Thyroid gland (tissue), 4 donors: Measurements from ENCODE around the gene ARMH3. TPM values are rescaled to one million over a fixed set of nuclear protein-coding genes. Genes with fewer than 3 reads are reported as not detected.

Source experiments
- DNase-seq, 2 donors: peaks; one replicate each; pipeline ENCODE4 v3.0.0-alpha.2; 2019
- H3K27ac ChIP-seq, 3 donors: fragments of 200-600 bp; sonication (generic); 1 replicate in 2 of 3; 2 replicates in 1 of 3; pipeline ENCODE4 v1.5.1; 2016 to 2019; ENCODE audit warnings: mild to moderate bottlenecking in 1 of 3, moderate library complexity in 1 of 3
- H3K27me3 ChIP-seq: fragments of 200-600 bp; sonication (generic); one replicate; pipeline ENCODE4 v1.5.1; 2019
- H3K36me3 ChIP-seq, 2 donors: fragments of 200-600 bp; sonication (generic); one replicate each; pipeline ENCODE4 v1.5.1; 2016 to 2019
- H3K4me1 ChIP-seq, 2 donors: fragments of 200-600 bp; sonication (generic); one replicate each; pipeline ENCODE4 v1.5.1; 2017 to 2019
- H3K4me3 ChIP-seq, 3 donors: fragments of 200-600 bp; sonication (generic); replicated peaks in 1 of 3; 1 replicate in 2 of 3; 2 replicates in 1 of 3; pipeline ENCODE4 v1.5.1; 2016; ENCODE audit warnings: mild to moderate bottlenecking in 1 of 3
- H3K9me3 ChIP-seq: fragments of 200-600 bp; sonication (generic); one replicate; pipeline ENCODE4 v1.5.1; 2017
- CTCF ChIP-seq, 6 experiments: fragments of 200-600 bp in 3 of 6; fragments of 450-650 bp in 3 of 6; sonication (generic) in 3 of 6; IDR thresholded peaks; one replicate each; pipeline ENCODE4 v1.5.1; 2016 to 2019; ENCODE audit warnings: antibody characterized with exemption in 6 of 6, mild to moderate bottlenecking in 2 of 6, inconsistent platforms in 1 of 6, moderate library complexity in 1 of 6
- POLR2A ChIP-seq, 2 donors: fragments of 450-650 bp; IDR thresholded peaks; one replicate each; pipeline ENCODE4 v1.6.1; 2017; ENCODE audit warnings: antibody characterized with exemption in 2 of 2, mild to moderate bottlenecking in 2 of 2, moderate library complexity in 1 of 2
- WGBS, 2 donors: methylation state at CpG; one replicate each; pipeline ENCODE4 v1.1.5; 2017; 5-methylcytosine and 5-hydroxymethylcytosine counted together
- intact Hi-C: fragments of 100-400 bp; cut with DNase I; formaldehyde crosslinking; loops from one replicate; pipeline ENCODE4 v1.15.1; 2023
- total RNA-seq, 4 donors: library from RNA; depleted of rRNA; stranded (reverse); fragments of >200 nt; gene quantifications; one replicate each; pipeline ENCODE4 v1.2.3, GENCODE V29; 2016

The ARMH3 gene
- total RNA-seq, 4 donors from 2014 or later, result 14.2 to 21.2 (median 18.3) TPM

- Histone ChIP-seq H3K27me3 (no peaks in the 10 kb centered on the region), H3K4me1 (no peaks in the 10 kb centered on the region), H3K4me3 (no peak overlapping the region), H3K27ac (no peak overlapping the region), H3K9me3 (no peaks in the 10 kb centered on the region), H3K36me3 (peaks cover 7 to 12% of the 10 kb centered on the region in 2 donors)
- TF ChIP-seq CTCF (IDR thresholded peaks at IDR 0.05) (no peak), POLR2A (IDR thresholded peaks at IDR 0.05) (no peak)
- intact Hi-C loops, result no loop called here
- no peak for DNase-seq
Observed at GRCh38 chr10:102004376-102004775, 51.6 kb downstream of the ARMH3 start.

GRCh38 chr10:102003541-102003940, 52.4 kb downstream of the ARMH3 start:
- intact Hi-C loops, result no loop called here
- H3K4me1 ChIP-seq, result no peaks in the 10 kb centered on the region
- no peak for TF ChIP-seq CTCF (IDR thresholded peaks at IDR 0.05)
- no peak for TF ChIP-seq POLR2A (IDR thresholded peaks at IDR 0.05)
- 91 to 97% methylated on average over 1 of the region's 1 CpG for WGBS, 2 donors
- H3K36me3 ChIP-seq, result peaks cover 7 to 12% of the 10 kb centered on the region in 2 donors
- no peaks in the 10 kb centered on the region for H3K9me3 ChIP-seq
- H3K27me3 ChIP-seq, result no peaks in the 10 kb centered on the region
- no peak for DNase-seq
- H3K4me3 ChIP-seq, result no peak overlapping the region
- H3K27ac ChIP-seq, result no peak overlapping the region

- TF ChIP-seq CTCF (IDR thresholded peaks at IDR 0.05), result no peak
- no peak for TF ChIP-seq POLR2A (IDR thresholded peaks at IDR 0.05)
- intact Hi-C loops, result no loop called here
- no peaks in the 10 kb centered on the region for H3K4me1 ChIP-seq
- no peak overlapping the region for H3K4me3 ChIP-seq
- H3K36me3 ChIP-seq, result peaks cover 6 to 12% of the 10 kb centered on the region in 2 donors
- H3K9me3 ChIP-seq, result no peaks in the 10 kb centered on the region
- H3K27me3 ChIP-seq, result no peaks in the 10 kb centered on the region
- no peak overlapping the region for H3K27ac ChIP-seq
- WGBS, 2 donors, result 54 to 72% methylated on average over 3 of the region's 3 CpGs
- DNase-seq, result no peak
Observed at GRCh38 chr10:102001435-102002068, 54.4 kb downstream of the ARMH3 start.

- H3K27me3 ChIP-seq, result no peaks in the 10 kb centered on the region
- TF ChIP-seq POLR2A (IDR thresholded peaks at IDR 0.05) (no peak), CTCF (IDR thresholded peaks at IDR 0.05) (no peak)
- peaks cover 0 to 18% of the 10 kb centered on the region in 2 donors for H3K36me3 ChIP-seq
- no peaks in the 10 kb centered on the region for H3K9me3 ChIP-seq
- WGBS, 2 donors, result 67 to 70% methylated on average over 2 of the region's 2 CpGs
- DNase-seq, result no peak
- H3K4me3 ChIP-seq, result no peak overlapping the region
- H3K27ac ChIP-seq, result no peak overlapping the region
- no peaks in the 10 kb centered on the region for H3K4me1 ChIP-seq
- intact Hi-C loops, result no loop called here
Observed at GRCh38 chr10:101997803-101998202, 58.2 kb downstream of the ARMH3 start.

GRCh38 chr10:101995451-101996063, 60.4 kb downstream of the ARMH3 start:
- Histone ChIP-seq H3K4me1 (no peaks in the 10 kb centered on the region), H3K9me3 (no peaks in the 10 kb centered on the region), H3K27ac (no peak overlapping the region), H3K27me3 (no peaks in the 10 kb centered on the region), H3K36me3 (peaks cover 3 to 33% of the 10 kb centered on the region in 2 donors), H3K4me3 (no peak overlapping the region)
- 85 to 88% methylated on average over 1 of the region's 1 CpG for WGBS, 2 donors
- TF ChIP-seq POLR2A (IDR thresholded peaks at IDR 0.05) (no peak), CTCF (IDR thresholded peaks at IDR 0.05) (no peak)
- intact Hi-C loops, result no loop called here
- DNase-seq, result no peak
